Measurements from ENCODE around the gene SRF.

Gene SRF

GRCh38 chr6:43217351-43217750, 46.3 kb downstream of the SRF start:
- TF ChIP-seq, protein P1, sequence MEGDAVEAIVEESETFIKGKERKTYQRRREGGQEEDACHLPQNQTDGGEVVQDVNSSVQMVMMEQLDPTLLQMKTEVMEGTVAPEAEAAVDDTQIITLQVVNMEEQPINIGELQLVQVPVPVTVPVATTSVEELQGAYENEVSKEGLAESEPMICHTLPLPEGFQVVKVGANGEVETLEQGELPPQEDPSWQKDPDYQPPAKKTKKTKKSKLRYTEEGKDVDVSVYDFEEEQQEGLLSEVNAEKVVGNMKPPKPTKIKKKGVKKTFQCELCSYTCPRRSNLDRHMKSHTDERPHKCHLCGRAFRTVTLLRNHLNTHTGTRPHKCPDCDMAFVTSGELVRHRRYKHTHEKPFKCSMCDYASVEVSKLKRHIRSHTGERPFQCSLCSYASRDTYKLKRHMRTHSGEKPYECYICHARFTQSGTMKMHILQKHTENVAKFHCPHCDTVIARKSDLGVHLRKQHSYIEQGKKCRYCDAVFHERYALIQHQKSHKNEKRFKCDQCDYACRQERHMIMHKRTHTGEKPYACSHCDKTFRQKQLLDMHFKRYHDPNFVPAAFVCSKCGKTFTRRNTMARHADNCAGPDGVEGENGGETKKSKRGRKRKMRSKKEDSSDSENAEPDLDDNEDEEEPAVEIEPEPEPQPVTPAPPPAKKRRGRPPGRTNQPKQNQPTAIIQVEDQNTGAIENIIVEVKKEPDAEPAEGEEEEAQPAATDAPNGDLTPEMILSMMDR (IDR thresholded peaks at IDR 0.05; ENCODE audit: low read depth, low read length), result no peak
- no peak overlapping the region for H3K4me3 ChIP-seq (ENCODE audit: low read depth, low read length)

GRCh38 chr6:43219119-43219518, 48.0 kb downstream of the SRF start:
- no peak overlapping the region for H3K4me3 ChIP-seq (ENCODE audit: low read depth, low read length)

DNA sequence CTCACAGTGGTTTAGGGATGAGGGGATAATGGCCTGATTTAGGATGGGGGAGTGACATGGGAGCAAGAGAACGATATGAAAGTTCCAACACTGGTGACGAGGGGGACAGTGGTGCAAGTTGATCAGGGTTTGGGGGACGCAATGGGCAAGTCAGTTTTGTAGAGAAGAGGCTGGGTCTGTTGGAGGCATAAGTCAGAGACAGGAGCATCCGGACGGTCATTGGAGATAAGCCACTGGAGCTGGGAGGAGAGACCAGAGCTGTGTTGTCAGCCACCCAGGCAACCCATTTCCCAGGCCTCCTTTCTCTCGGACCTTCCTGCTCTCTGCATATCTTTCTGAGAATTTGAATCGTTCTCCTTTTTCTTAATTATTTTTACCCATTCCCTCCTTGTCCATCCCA, 48.7 kb downstream of the SRF start:
- TF ChIP-seq, protein P1 (IDR thresholded peaks at IDR 0.05; ENCODE audit: low read depth, low read length), result no peak
- no peak overlapping the region for H3K4me3 ChIP-seq (ENCODE audit: low read depth, low read length)

More at GRCh38 chr6:43219119-43219518, 48.0 kb downstream of the SRF start:
- TF ChIP-seq, protein P1 (IDR thresholded peaks at IDR 0.05; ENCODE audit: low read depth, low read length), result no peak

DNA sequence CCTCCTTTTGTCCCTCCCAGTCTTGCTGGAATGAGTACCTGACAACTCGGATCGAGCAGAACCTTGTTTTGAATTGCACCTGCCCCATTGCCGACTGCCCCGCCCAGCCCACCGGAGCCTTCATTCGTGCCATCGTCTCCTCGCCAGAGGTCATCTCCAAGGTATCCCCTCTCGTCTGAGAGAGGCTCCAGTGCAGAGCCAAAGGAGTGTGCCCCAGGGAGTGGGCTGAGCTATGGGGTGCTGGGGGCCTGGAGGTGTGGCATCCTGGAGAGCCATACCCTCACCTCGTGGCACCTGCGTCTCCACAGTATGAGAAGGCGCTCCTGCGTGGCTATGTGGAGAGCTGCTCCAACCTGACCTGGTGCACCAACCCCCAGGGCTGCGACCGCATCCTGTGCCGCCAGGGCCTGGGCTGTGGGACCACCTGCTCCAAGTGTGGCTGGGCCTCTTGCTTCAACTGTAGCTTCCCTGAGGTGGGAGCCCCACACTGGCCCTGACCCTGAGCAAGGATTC, 49.4 kb downstream of the SRF start:
- H3K4me3 ChIP-seq (ENCODE audit: low read depth, low read length), result no peak overlapping the region
- TF ChIP-seq, protein P1 (IDR thresholded peaks at IDR 0.05; ENCODE audit: low read depth, low read length), result no peak

GRCh38 chr6:43221046-43221972, 50.2 kb downstream of the SRF start:
- TF ChIP-seq, protein P1 (IDR thresholded peaks at IDR 0.05; ENCODE audit: low read depth, low read length), result no peak
- H3K4me3 ChIP-seq (ENCODE audit: low read depth, low read length), result no peak overlapping the region

GRCh38 chr6:43222418-43223059, 51.5 kb downstream of the SRF start:
- no peak overlapping the region for H3K4me3 ChIP-seq (ENCODE audit: low read depth, low read length)
- TF ChIP-seq, protein P1 (IDR thresholded peaks at IDR 0.05; ENCODE audit: low read depth, low read length), result no peak

DNA sequence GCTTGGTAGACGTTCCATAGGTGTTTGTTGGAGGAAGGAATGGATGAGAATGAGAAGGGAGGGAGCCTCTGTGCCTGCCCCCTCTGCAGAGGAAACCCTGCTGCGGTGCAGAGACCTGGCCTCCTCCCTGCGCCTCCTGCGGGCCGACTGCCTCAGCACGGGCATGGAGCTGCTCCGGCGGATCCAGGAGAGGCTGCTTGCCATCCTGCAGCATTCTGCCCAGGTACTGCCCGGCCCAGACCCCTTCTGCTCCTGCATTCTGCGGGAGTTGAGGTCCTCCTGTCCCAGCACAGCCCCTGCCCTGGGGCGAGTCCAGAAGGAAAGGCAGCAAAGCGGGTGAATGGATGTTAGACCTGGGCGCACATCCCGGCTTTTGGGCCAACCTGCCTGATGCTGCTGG, 52.1 kb downstream of the SRF start:
- H3K4me3 ChIP-seq (ENCODE audit: low read depth, low read length), result no peak overlapping the region
- TF ChIP-seq, protein P1 (IDR thresholded peaks at IDR 0.05; ENCODE audit: low read depth, low read length), result no peak

Measured in WI38 (cell line).